ENCODE results near the gene PPP1CC.

GRCh38 chr12:110741341-110742095, 1.2 kb downstream of the PPP1CC start:
- TF ChIP-seq POLR2A (IDR thresholded peaks at IDR 0.05; ENCODE audit: low read length) (no peak), GATA1 (IDR thresholded peaks at IDR 0.05; ENCODE audit: low read depth, low read length) (no peak)
